ENCODE measurements around the gene B3GNT2.

GRCh38 chr2:62192811-62193210 is 3.1 kb upstream of the B3GNT2 start:
- TF ChIP-seq CTCF (IDR thresholded peaks at IDR 0.05; ENCODE audit: low read length) (no peak), EZH2 (optimal IDR thresholded peaks at IDR 0.05; ENCODE audit: low read depth, low read length) (no peak)

Data from MM.1S (cell line).